Fibroblast of peridontal ligament (primary cell): Measurements from ENCODE around the gene SLC17A4.

Experiments used
- DNase-seq: peaks from one replicate; pipeline ENCODE4 v3.0.0-alpha.2; 2010; ENCODE audit errors: extremely low read depth

The SLC17A4 gene

GRCh38 chr6:25801436-25801835, 46.9 kb downstream of the SLC17A4 start:
- DNase-seq: no peak

- DNase-seq: no peak
Measured at GRCh38 chr6:25804804-25805203, 50.3 kb downstream of the SLC17A4 start.

GRCh38 chr6:25815194-25815593, 60.7 kb downstream of the SLC17A4 start:
- DNase-seq: no peak

- DNase-seq: no peak
Measured at GRCh38 chr6:25816252-25816651, 61.7 kb downstream of the SLC17A4 start.

- no peak for DNase-seq
Measured at GRCh38 chr6:25821341-25821740, 66.8 kb downstream of the SLC17A4 start.

GRCh38 chr6:25829375-25829774, 74.8 kb downstream of the SLC17A4 start:
- no peak for DNase-seq

- no peak for DNase-seq
Measured at GRCh38 chr6:25830458-25830857, 75.9 kb downstream of the SLC17A4 start.
